ENCODE measurements around the gene FHIP1A. TPM values are rescaled to one million over a fixed set of nuclear protein-coding genes. Genes with fewer than 3 reads are reported as not detected.

Gene FHIP1A
- total RNA-seq: 10 to 100 TPM; 31.5 to 33.4 TPM

- no peak for TF ChIP-seq CTCF (IDR thresholded peaks at IDR 0.05)
Observed at GRCh38 chr4:151408630-151409469, at the start of gene FHIP1A. FHIP1A (plus strand) TSS chr4:151409176; CDS start chr4:151566260, 157,084 bp downstream.

GRCh38 chr4:151359576-151359975 is 49.4 kb upstream of the FHIP1A start:
- Histone ChIP-seq H3K4me1 (peaks cover 3% of the 10 kb centered on the region), H3K27me3 (no peaks in the 10 kb centered on the region), H3K36me3 (no peaks in the 10 kb centered on the region), H3K9me3 (no peaks in the 10 kb centered on the region), H3K4me3 (no peak overlapping the region), H3K9ac (ENCODE audit: low read depth in 2 of 2, low read length in 2 of 2) (no peak overlapping the region), H3K27ac (peak overlapping the region; percentile 6)
- TF ChIP-seq CTCF (IDR thresholded peaks at IDR 0.05): no peak
- DNase-seq: peak; percentile 75
- intact Hi-C loops (cut with DNase I): no loop called here

More at GRCh38 chr4:151408630-151409469, at the start of gene FHIP1A:
- no peaks in the 10 kb centered on the region for H3K36me3 ChIP-seq
- intact Hi-C loops (cut with DNase I): no loop called here
- DNase-seq: peak; percentile 93
- peak within 1 kb of the TSS; percentile 83 for H3K27ac ChIP-seq
- no peaks in the 10 kb centered on the region for H3K27me3 ChIP-seq
- H3K4me3 ChIP-seq: peak within 1 kb of the TSS; percentile 55
- no peaks in the 10 kb centered on the region for H3K4me1 ChIP-seq
- H3K9ac ChIP-seq (ENCODE audit: low read depth in 2 of 2, low read length in 2 of 2): peak within 1 kb of the TSS; percentile 78 to 82
- H3K9me3 ChIP-seq: no peaks in the 10 kb centered on the region

GRCh38 chr4:151361126-151361525 is 47.9 kb upstream of the FHIP1A start:
- H3K27ac ChIP-seq: no peak overlapping the region
- intact Hi-C loops (cut with DNase I): loop anchor here (5.0 kb wide), 1 partner anchor 244 kb away; no protein-coding TSS in a partner anchor

GRCh38 chr4:151361966-151362365 is 47.0 kb upstream of the FHIP1A start:
- DNase-seq: no peak
- Histone ChIP-seq H3K4me1 (peaks cover 3% of the 10 kb centered on the region), H3K36me3 (no peaks in the 10 kb centered on the region), H3K27ac (no peak overlapping the region), H3K9ac (ENCODE audit: low read depth in 2 of 2, low read length in 2 of 2) (no peak overlapping the region), H3K4me3 (no peak overlapping the region), H3K9me3 (no peaks in the 10 kb centered on the region), H3K27me3 (no peaks in the 10 kb centered on the region)
- no peak for TF ChIP-seq CTCF (IDR thresholded peaks at IDR 0.05)
- intact Hi-C loops (cut with DNase I): loop anchor here (2.0 to 5.0 kb wide), 2 partner anchors 85 to 245 kb away; partner anchors contain the start of gene PRSS48

More at GRCh38 chr4:151361126-151361525, 47.9 kb upstream of the FHIP1A start:
- Histone ChIP-seq H3K9me3 (no peaks in the 10 kb centered on the region), H3K4me1 (peaks cover 3% of the 10 kb centered on the region), H3K36me3 (no peaks in the 10 kb centered on the region), H3K9ac (ENCODE audit: low read depth in 2 of 2, low read length in 2 of 2) (no peak overlapping the region), H3K4me3 (no peak overlapping the region), H3K27me3 (no peaks in the 10 kb centered on the region)
- DNase-seq: no peak
- TF ChIP-seq CTCF (IDR thresholded peaks at IDR 0.05): no peak

GRCh38 chr4:151362404-151363164 is 46.4 kb upstream of the FHIP1A start:
- no peaks in the 10 kb centered on the region for H3K36me3 ChIP-seq
- H3K4me3 ChIP-seq: no peak overlapping the region
- peaks cover 3% of the 10 kb centered on the region for H3K4me1 ChIP-seq
- peak; percentile 98 for TF ChIP-seq CTCF (IDR thresholded peaks at IDR 0.05)
- no peak overlapping the region for H3K9ac ChIP-seq (ENCODE audit: low read depth in 2 of 2, low read length in 2 of 2)
- H3K27ac ChIP-seq: no peak overlapping the region
- intact Hi-C loops (cut with DNase I): loop anchor here (2.0 to 5.0 kb wide), 2 partner anchors 86 to 245 kb away; partner anchors contain the start of gene PRSS48
- H3K27me3 ChIP-seq: no peaks in the 10 kb centered on the region
- DNase-seq: peak; percentile 89
- no peaks in the 10 kb centered on the region for H3K9me3 ChIP-seq
